OCI-LY1 (cell line): ENCODE data around the gene CIAO3.

Source experiments
- EZH2 ChIP-seq: fragments of 200-600 bp; sonication (generic), shearing (Covaris generic); IDR thresholded peaks from 2 replicates; pipeline ENCODE4 v1.8.0; 2017; ENCODE audit warnings: borderline replicate concordance, mixed run types, mild to moderate bottlenecking, antibody characterized with exemption, low read length, moderate library complexity, mixed read lengths
- TF ChIP-seq, protein P1 (sequence below): fragments of 200-600 bp; sonication (generic), shearing (Covaris generic); IDR thresholded peaks from 2 replicates; pipeline ENCODE4 v1.5.1; 2017; ENCODE audit warnings: mild to moderate bottlenecking, antibody characterized with exemption, low read length, moderate library complexity, mixed read lengths

DNA sequence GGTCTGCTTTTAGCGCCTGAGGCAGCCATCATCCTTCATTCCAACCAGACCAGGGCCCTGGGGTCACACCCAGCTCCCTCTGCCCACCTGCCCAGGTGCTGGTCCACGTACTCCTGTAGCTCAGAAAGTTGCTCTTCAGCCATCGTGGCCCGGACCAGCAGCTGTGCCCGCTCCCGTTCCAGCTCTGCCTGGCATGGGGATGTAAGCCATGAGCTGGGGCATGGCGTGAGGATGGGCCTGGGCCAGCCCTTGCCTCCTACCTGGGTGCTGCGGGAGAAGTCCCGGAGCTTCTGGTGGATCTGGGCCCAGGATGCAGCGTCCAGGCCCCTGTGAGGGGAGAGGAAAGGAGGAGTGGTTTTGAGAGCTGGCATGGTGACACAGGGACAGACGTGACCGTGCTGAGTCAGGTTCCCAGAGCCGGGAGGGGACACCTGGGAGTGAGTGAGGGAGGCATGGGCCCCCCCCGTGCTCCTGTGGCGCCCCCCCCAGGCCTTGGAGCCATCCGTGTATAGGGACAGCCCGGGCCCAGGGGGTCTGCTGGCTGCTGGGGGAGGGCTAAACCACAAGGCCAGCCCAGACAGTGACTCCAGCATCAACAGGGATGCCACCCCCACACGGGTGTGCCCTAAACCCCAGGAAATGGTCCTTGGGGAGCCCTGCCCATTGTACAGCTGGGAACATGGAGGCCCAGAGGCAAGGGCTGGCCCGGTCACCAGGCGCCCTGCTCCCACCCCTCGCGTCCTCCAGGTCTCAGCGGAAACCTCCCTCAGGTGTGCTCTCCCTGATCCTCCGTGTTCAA lies 17.8 kb downstream of the CIAO3 start:
- TF ChIP-seq EZH2 = no peak
- TF ChIP-seq, protein P1, sequence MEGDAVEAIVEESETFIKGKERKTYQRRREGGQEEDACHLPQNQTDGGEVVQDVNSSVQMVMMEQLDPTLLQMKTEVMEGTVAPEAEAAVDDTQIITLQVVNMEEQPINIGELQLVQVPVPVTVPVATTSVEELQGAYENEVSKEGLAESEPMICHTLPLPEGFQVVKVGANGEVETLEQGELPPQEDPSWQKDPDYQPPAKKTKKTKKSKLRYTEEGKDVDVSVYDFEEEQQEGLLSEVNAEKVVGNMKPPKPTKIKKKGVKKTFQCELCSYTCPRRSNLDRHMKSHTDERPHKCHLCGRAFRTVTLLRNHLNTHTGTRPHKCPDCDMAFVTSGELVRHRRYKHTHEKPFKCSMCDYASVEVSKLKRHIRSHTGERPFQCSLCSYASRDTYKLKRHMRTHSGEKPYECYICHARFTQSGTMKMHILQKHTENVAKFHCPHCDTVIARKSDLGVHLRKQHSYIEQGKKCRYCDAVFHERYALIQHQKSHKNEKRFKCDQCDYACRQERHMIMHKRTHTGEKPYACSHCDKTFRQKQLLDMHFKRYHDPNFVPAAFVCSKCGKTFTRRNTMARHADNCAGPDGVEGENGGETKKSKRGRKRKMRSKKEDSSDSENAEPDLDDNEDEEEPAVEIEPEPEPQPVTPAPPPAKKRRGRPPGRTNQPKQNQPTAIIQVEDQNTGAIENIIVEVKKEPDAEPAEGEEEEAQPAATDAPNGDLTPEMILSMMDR = no peak
